H1 (cell line): Measurements from ENCODE around the gene KRT72. TPM values are rescaled to one million over a fixed set of nuclear protein-coding genes. Genes with fewer than 3 reads are reported as not detected.

Experiments used
- CTCF ChIA-PET: fragments of 300-600 bp; sonication (Branson Sonifier 250); formaldehyde crosslinking; loops from one replicate; lab custom pipeline; 2021; ENCODE audit not compliant: partially characterized antibody; lab: Charles Lee
- POLR2A ChIA-PET: fragments of 300-600 bp; sonication (Branson Sonifier 250); formaldehyde crosslinking; loops from one replicate; lab custom pipeline; 2021; ENCODE audit warnings: inconsistent platforms; ENCODE audit not compliant: partially characterized antibody; lab: Charles Lee
- DNase-seq, 2 experiments: peaks; one replicate each; pipeline versions ENCODE4 v3.0.0 to v3.0.0-alpha.2; 2010 to 2022; ENCODE audit warnings: low spot score in 2 of 2, low read depth in 1 of 2, mixed read lengths in 1 of 2
- FAIRE-seq: peaks from 2 replicates; lab custom pipeline; 2011; peaks lifted over from hg19 to GRCh38; lab: Jason Lieb, UNC
- H2AFZ ChIP-seq: 2 replicates; pipeline ENCODE4 v1.8.1; 2012; ENCODE audit warnings: low read length, inconsistent platforms
- H2AK5ac ChIP-seq: 2 replicates; pipeline ENCODE4 v1.6.1; 2013; ENCODE audit warnings: low read depth, low read length
- H2BK120ac ChIP-seq: replicated peaks from 2 replicates; pipeline ENCODE3; 2013; ENCODE audit warnings: low read depth, low read length, inconsistent platforms
- H2BK12ac ChIP-seq: 2 replicates; pipeline ENCODE4 v1.6.1; 2013; ENCODE audit warnings: low read depth, low read length
- H2BK15ac ChIP-seq: 2 replicates; pipeline ENCODE4 v1.6.1; 2013; ENCODE audit warnings: low read length
- H2BK20ac ChIP-seq: 2 replicates; pipeline ENCODE4 v1.6.1; 2013; ENCODE audit warnings: low read length
- H2BK5ac ChIP-seq: 2 replicates; pipeline ENCODE4 v1.6.1; 2013; ENCODE audit warnings: low read depth, low read length
- H3K14ac ChIP-seq: 2 replicates; pipeline ENCODE4 v1.6.1; 2013; ENCODE audit warnings: inconsistent platforms; ENCODE audit not compliant: insufficient read length
- H3K18ac ChIP-seq: 2 replicates; pipeline ENCODE4 v1.6.1; 2013; ENCODE audit warnings: low read length; ENCODE audit errors: extremely low read depth
- H3K23ac ChIP-seq: 2 replicates; pipeline ENCODE4 v1.6.1; 2013; ENCODE audit warnings: inconsistent platforms; ENCODE audit not compliant: insufficient read length
- H3K23me2 ChIP-seq: 2 replicates; pipeline ENCODE4 v1.6.1; 2013; ENCODE audit warnings: low read depth, low read length
- H3K27ac ChIP-seq: 2 replicates; pipeline ENCODE4 v1.6.1; 2011; ENCODE audit warnings: low read depth, low read length, inconsistent platforms
- H3K27me3 ChIP-seq, 4 experiments: replicated peaks in 1 of 4; 1 replicate in 1 of 4; 2 replicates in 3 of 4; pipeline versions ENCODE4 v1.6.1 to v1.8.1; 2011 to 2013; ENCODE audit warnings: low read length in 3 of 4, mild to moderate bottlenecking in 3 of 4, inconsistent platforms in 2 of 4, mixed read lengths in 2 of 4, moderate library complexity in 1 of 4; ENCODE audit not compliant: control insufficient read depth in 3 of 4, insufficient read depth in 3 of 4; ENCODE audit errors: extremely low read depth in 1 of 4
- H3K36me3 ChIP-seq, 4 experiments: 2 replicates each; pipeline versions ENCODE4 v1.6.1 to v1.8.1; 2011 to 2013; ENCODE audit warnings: mild to moderate bottlenecking in 4 of 4, low read length in 3 of 4, moderate library complexity in 2 of 4, control low read depth in 1 of 4, inconsistent platforms in 1 of 4; ENCODE audit not compliant: insufficient read depth in 4 of 4, control insufficient read depth in 2 of 4
- H3K4ac ChIP-seq: replicated peaks from 2 replicates; pipeline ENCODE3; 2013; ENCODE audit warnings: low read length, low read depth, mixed read lengths, inconsistent platforms; ENCODE audit not compliant: insufficient read length
- H3K4me1 ChIP-seq, 4 experiments: replicated peaks in 1 of 4; 1 replicate in 1 of 4; 2 replicates in 3 of 4; pipeline versions ENCODE4 v1.6.1 to v1.8.1; 2011 to 2013; ENCODE audit warnings: low read length in 3 of 4, inconsistent platforms in 2 of 4, mixed read lengths in 1 of 4; ENCODE audit not compliant: insufficient read depth in 4 of 4, control insufficient read depth in 3 of 4
- H3K4me2 ChIP-seq, 2 experiments: 2 replicates each; pipeline versions ENCODE4 v1.6.1 to v1.8.1; 2011 to 2013; ENCODE audit warnings: low read depth in 2 of 2, low read length in 2 of 2, control low read depth in 1 of 2, inconsistent platforms in 1 of 2, mild to moderate bottlenecking in 1 of 2; ENCODE audit not compliant: insufficient read depth in 1 of 2
- H3K4me3 ChIP-seq, 4 experiments: fragments of 200-600, 300-600 bp in 1 of 4; sonication (generic), shearing (Covaris generic), sonication (Bioruptor Twin) in 1 of 4; 2 replicates each; pipeline versions ENCODE4 v1.5.1 to v1.8.1; 2011 to 2016; ENCODE audit warnings: low read length in 4 of 4, low read depth in 3 of 4, control low read depth in 2 of 4, inconsistent platforms in 2 of 4, mild to moderate bottlenecking in 2 of 4, mixed read lengths in 1 of 4, moderate library complexity in 1 of 4; ENCODE audit not compliant: insufficient read depth in 2 of 4; ENCODE audit errors: extremely low read depth in 1 of 4
- H3K56ac ChIP-seq: replicated peaks from 2 replicates; pipeline ENCODE3; 2013; ENCODE audit warnings: low read depth, mild to moderate bottlenecking, mixed read lengths, low read length, inconsistent platforms; ENCODE audit not compliant: insufficient read length
- H3K79me1 ChIP-seq: 2 replicates; pipeline ENCODE4 v1.6.1; 2013; ENCODE audit warnings: low read depth, low read length, control low read depth
- H3K79me2 ChIP-seq, 2 experiments: 2 replicates each; pipeline versions ENCODE4 v1.6.1 to v1.8.1; 2012 to 2013; ENCODE audit warnings: low read length in 2 of 2, mild to moderate bottlenecking in 2 of 2, inconsistent platforms in 1 of 2; ENCODE audit not compliant: insufficient read depth in 2 of 2, control insufficient read depth in 1 of 2
- H3K9ac ChIP-seq, 4 experiments: replicated peaks in 1 of 4; 1 replicate in 1 of 4; 2 replicates in 3 of 4; pipeline versions ENCODE4 v1.6.1 to v1.8.1; 2011 to 2013; ENCODE audit warnings: low read depth in 3 of 4, low read length in 3 of 4, control low read depth in 2 of 4, mild to moderate bottlenecking in 2 of 4, moderate library complexity in 2 of 4, inconsistent platforms in 1 of 4; ENCODE audit errors: extremely low read depth in 1 of 4
- H3K9me3 ChIP-seq, 2 experiments: 2 replicates each; pipeline versions ENCODE4 v1.6.1 to v1.8.1; 2012 to 2013; ENCODE audit warnings: mild to moderate bottlenecking in 2 of 2, moderate library complexity in 2 of 2, control low read depth in 1 of 2, inconsistent platforms in 1 of 2, low read depth in 1 of 2, low read length in 1 of 2, mixed read lengths in 1 of 2; ENCODE audit not compliant: insufficient read depth in 2 of 2
- H4K20me1 ChIP-seq, 2 experiments: replicated peaks in 1 of 2; 2 replicates each; pipeline versions ENCODE3 to v1.8.1; 2011 to 2013; ENCODE audit warnings: inconsistent platforms in 2 of 2, low read length in 2 of 2, mild to moderate bottlenecking in 1 of 2; ENCODE audit not compliant: insufficient read depth in 2 of 2, control insufficient read depth in 1 of 2
- H4K5ac ChIP-seq: 2 replicates; pipeline ENCODE4 v1.6.1; 2013; ENCODE audit warnings: low read length, low read depth, mixed read lengths, inconsistent platforms; ENCODE audit not compliant: insufficient read length
- H4K8ac ChIP-seq: 2 replicates; pipeline ENCODE4 v1.8.0; 2013; ENCODE audit warnings: mild to moderate bottlenecking, moderate library complexity, low read length, inconsistent platforms; ENCODE audit not compliant: insufficient read depth; ENCODE audit errors: extremely low read depth
- H4K91ac ChIP-seq: replicated peaks from 2 replicates; pipeline ENCODE3; 2013; ENCODE audit warnings: low read length, mixed read lengths, inconsistent platforms; ENCODE audit not compliant: insufficient read length
- ASH2L ChIP-seq: fragments of 200-600, 300-600 bp; sonication (generic); IDR thresholded peaks from one replicate; pipeline ENCODE4 v1.7.1; 2017; ENCODE audit warnings: low read length
- CEBPB ChIP-seq: IDR thresholded peaks from 2 replicates; pipeline ENCODE4 v1.6.1; 2012; ENCODE audit warnings: low read depth, low read length
- EP300 ChIP-seq, 2 experiments: IDR thresholded peaks; 1 replicate in 1 of 2; 2 replicates in 1 of 2; pipeline ENCODE4 v1.6.1; 2011 to 2012; ENCODE audit warnings: low read depth in 2 of 2, low read length in 2 of 2, mild to moderate bottlenecking in 2 of 2, borderline replicate concordance in 1 of 2, inconsistent platforms in 1 of 2, moderate library complexity in 1 of 2
- GABPA ChIP-seq: IDR thresholded peaks from 2 replicates; pipeline ENCODE4 v1.6.1; 2011; ENCODE audit warnings: mild to moderate bottlenecking, low read length, moderate library complexity, borderline replicate concordance; ENCODE audit not compliant: insufficient read depth
- HDAC2 ChIP-seq, 2 experiments: fragments of 300-600 bp in 1 of 2; sonication (generic) in 1 of 2; IDR thresholded peaks; 2 replicates each; pipeline ENCODE4 v1.6.1; 2011 to 2012; ENCODE audit warnings: low read depth in 2 of 2, low read length in 2 of 2, mild to moderate bottlenecking in 2 of 2, moderate library complexity in 2 of 2, borderline replicate concordance in 1 of 2, inconsistent platforms in 1 of 2
- JUND ChIP-seq: IDR thresholded peaks from 2 replicates; pipeline ENCODE4 v1.6.1; 2011; ENCODE audit warnings: mild to moderate bottlenecking, improper control_type of control experiment, low read length
- NANOG ChIP-seq: IDR thresholded peaks from 2 replicates; pipeline ENCODE4 v1.6.1; 2011; ENCODE audit warnings: low read length, low read depth, mild to moderate bottlenecking, inconsistent platforms; ENCODE audit not compliant: insufficient read depth, poor library complexity, severe bottlenecking
- PHF8 ChIP-seq: fragments of 200-600 bp; sonication (generic); conservative IDR thresholded peaks from 2 replicates; pipeline ENCODE4 v1.7.1; 2012; ENCODE audit warnings: low read depth, mild to moderate bottlenecking, inconsistent platforms, low read length, moderate library complexity
- SAP30 ChIP-seq: fragments of 300-600 bp; sonication (generic); IDR thresholded peaks from 2 replicates; pipeline ENCODE4 v1.7.1; 2012; ENCODE audit warnings: low read length, moderate library complexity, mild to moderate bottlenecking, inconsistent platforms; ENCODE audit not compliant: insufficient read depth, insufficient replicate concordance
- SUZ12 ChIP-seq: fragments of 200-600 bp; sonication (generic); IDR thresholded peaks from 2 replicates; pipeline ENCODE4 v1.6.1; 2012; ENCODE audit warnings: mild to moderate bottlenecking, inconsistent platforms, low read length, moderate library complexity, mixed read lengths
- WGBS, 2 experiments: shearing (Covaris generic) in 1 of 2; methylation state at CpG; one replicate each; pipeline versions ENCODE4 v1.1.6 to v1.1.7; 2013 to 2015; ENCODE audit warnings: low lambda C conversion rate in 2 of 2, mixed read lengths in 2 of 2, inconsistent platforms in 1 of 2, low coverage in 1 of 2, missing lambda C conversion rate in 1 of 2; ENCODE audit not compliant: insufficient replicate concordance in 2 of 2, insufficient coverage in 1 of 2, insufficient read length in 1 of 2; ENCODE audit errors: extremely low coverage in 1 of 2, missing lambda C conversion rate in 1 of 2; 5-methylcytosine and 5-hydroxymethylcytosine counted together
- polyA plus RNA-seq, 7 experiments: library from polyadenylated mRNA; depleted of rRNA in 3 of 7; stranded (reverse) in 5 of 7; unstranded in 2 of 7; fragments of >200 nt in 5 of 7; fragments of 200-250 nt in 2 of 7; gene quantifications; 1 replicate in 5 of 7; 2 replicates in 1 of 7; 4 replicates in 1 of 7; pipeline versions ENCODE4 v1.2.1 to v1.2.3, GENCODE V29; 2011 to 2013; ENCODE audit warnings: missing spikeins in 2 of 7, mixed read lengths in 2 of 7
- total RNA-seq: library from RNA; stranded (reverse); fragmentation: NEBNext Ultra II Directional; extraction: Animal tissue kit (Norgen Biotek cat#: 25700); gene quantifications from 2 replicates; pipeline ENCODE4 v1.2.1, GENCODE V29; 2021

KRT72 gene
- total and polyA plus RNA-seq, 2 of the 8 experiments (the other 6 are each of a cell fraction or from before 2014, with no cell fraction given) = not detected

GRCh38 chr12:52608826-52609630, 7.8 kb upstream of the KRT72 start:
- ChIA-PET CTCF (interaction anchor here (1.0 to 2.4 kb wide), 7 partner anchors 10 to 276 kb away, joined by 3 to 7 read pairs (median 5); partner anchors contain the start of gene KRT73), POLR2A (no interaction called here)
- H2BK5ac ChIP-seq = no peak overlapping the region
- no peaks in the 10 kb centered on the region for H3K27me3 ChIP-seq
- FAIRE-seq (no peak), DNase-seq (peak in 1 of 2 experiments; percentile 35)
- no peak overlapping the region for H2AK5ac ChIP-seq
- H2BK15ac ChIP-seq = no peak overlapping the region
- H3K4me2 ChIP-seq = no peak overlapping the region
- no peak overlapping the region for H2AFZ ChIP-seq
- H3K4ac ChIP-seq = no peak overlapping the region
- H3K23ac ChIP-seq = no peak overlapping the region
- H3K36me3 ChIP-seq = no peaks in the 10 kb centered on the region
- H3K56ac ChIP-seq = no peak overlapping the region
- H3K79me2 ChIP-seq = no peaks in the 10 kb centered on the region
- WGBS, 2 experiments = 94% methylated on average over 8 of the region's 8 CpGs; no CpG with 5 or more reads in 1 of the 2 experiments
- no peak overlapping the region for H4K91ac ChIP-seq
- H2BK120ac ChIP-seq = no peak overlapping the region
- no peak overlapping the region for H3K27ac ChIP-seq
- H3K4me3 ChIP-seq = no peak overlapping the region
- peaks cover 0 to 3% (median 0%) of the 10 kb centered on the region in 4 experiments; a peak in 1 of 7 replicates for H3K4me1 ChIP-seq
- no peaks in the 10 kb centered on the region for H3K79me1 ChIP-seq
- no peak overlapping the region for H4K5ac ChIP-seq
- no peaks in the 10 kb centered on the region for H4K20me1 ChIP-seq
- no peaks in the 10 kb centered on the region for H3K9me3 ChIP-seq
- H3K23me2 ChIP-seq = no peaks in the 10 kb centered on the region; the same call in 1 of the 2 replicates
- no peak overlapping the region for H4K8ac ChIP-seq
- H2BK20ac ChIP-seq = no peak overlapping the region
- H3K14ac ChIP-seq = no peak overlapping the region
- H3K18ac ChIP-seq = no peak overlapping the region
- H2BK12ac ChIP-seq = no peak overlapping the region
- H3K9ac ChIP-seq = no peak overlapping the region
- no peak for TF ChIP-seq JUND
- TF ChIP-seq SAP30 = no peak
- no peak for TF ChIP-seq ASH2L
- TF ChIP-seq EP300 (IDR thresholded peaks at IDR 0.05; ENCODE audit: borderline replicate concordance in 1 of 2, low read depth in 2 of 2, low read length in 2 of 2) = no peak
- no peak for TF ChIP-seq CEBPB
- TF ChIP-seq PHF8 = no peak
- no peak for TF ChIP-seq GABPA
- no peak for TF ChIP-seq NANOG
- no peak for TF ChIP-seq HDAC2 (IDR thresholded peaks at IDR 0.05; ENCODE audit: borderline replicate concordance in 1 of 2, low read depth in 2 of 2, low read length in 2 of 2)
- TF ChIP-seq SUZ12 = no peak
